Measurements from ENCODE around the gene CFAP97D2.
"Not testable (repeated sequence)": the region's sequence is repeated elsewhere in the genome, so short reads cannot be mapped to it uniquely, and the experiment has no call there.

- TF ChIP-seq NR3C1 (CRISPR knock-in tag; conservative IDR thresholded peaks at IDR 0.05; ENCODE audit: low read depth); ZNF512 (CRISPR knock-in tag; IDR thresholded peaks at IDR 0.05; ENCODE audit: borderline replicate concordance); MYBL2 (CRISPR knock-in tag; IDR thresholded peaks at IDR 0.05); ETV6 (CRISPR knock-in tag; IDR thresholded peaks at IDR 0.05): not testable (repeated sequence)
- TF ChIP-seq, protein P1, sequence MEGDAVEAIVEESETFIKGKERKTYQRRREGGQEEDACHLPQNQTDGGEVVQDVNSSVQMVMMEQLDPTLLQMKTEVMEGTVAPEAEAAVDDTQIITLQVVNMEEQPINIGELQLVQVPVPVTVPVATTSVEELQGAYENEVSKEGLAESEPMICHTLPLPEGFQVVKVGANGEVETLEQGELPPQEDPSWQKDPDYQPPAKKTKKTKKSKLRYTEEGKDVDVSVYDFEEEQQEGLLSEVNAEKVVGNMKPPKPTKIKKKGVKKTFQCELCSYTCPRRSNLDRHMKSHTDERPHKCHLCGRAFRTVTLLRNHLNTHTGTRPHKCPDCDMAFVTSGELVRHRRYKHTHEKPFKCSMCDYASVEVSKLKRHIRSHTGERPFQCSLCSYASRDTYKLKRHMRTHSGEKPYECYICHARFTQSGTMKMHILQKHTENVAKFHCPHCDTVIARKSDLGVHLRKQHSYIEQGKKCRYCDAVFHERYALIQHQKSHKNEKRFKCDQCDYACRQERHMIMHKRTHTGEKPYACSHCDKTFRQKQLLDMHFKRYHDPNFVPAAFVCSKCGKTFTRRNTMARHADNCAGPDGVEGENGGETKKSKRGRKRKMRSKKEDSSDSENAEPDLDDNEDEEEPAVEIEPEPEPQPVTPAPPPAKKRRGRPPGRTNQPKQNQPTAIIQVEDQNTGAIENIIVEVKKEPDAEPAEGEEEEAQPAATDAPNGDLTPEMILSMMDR (IDR thresholded peaks at IDR 0.05) = not testable (repeated sequence)
Observed at GRCh38 chr13:114133126-114133525, 45.9 kb upstream of the CFAP97D2 start.

Measured in WTC11 (cell line).